ENCODE data around the gene SLC38A4. TPM values are rescaled to one million over a fixed set of nuclear protein-coding genes. Genes with fewer than 3 reads are reported as not detected.

SLC38A4 gene
- total RNA-seq, 1 donor from 2014 or later: not detected

DNA sequence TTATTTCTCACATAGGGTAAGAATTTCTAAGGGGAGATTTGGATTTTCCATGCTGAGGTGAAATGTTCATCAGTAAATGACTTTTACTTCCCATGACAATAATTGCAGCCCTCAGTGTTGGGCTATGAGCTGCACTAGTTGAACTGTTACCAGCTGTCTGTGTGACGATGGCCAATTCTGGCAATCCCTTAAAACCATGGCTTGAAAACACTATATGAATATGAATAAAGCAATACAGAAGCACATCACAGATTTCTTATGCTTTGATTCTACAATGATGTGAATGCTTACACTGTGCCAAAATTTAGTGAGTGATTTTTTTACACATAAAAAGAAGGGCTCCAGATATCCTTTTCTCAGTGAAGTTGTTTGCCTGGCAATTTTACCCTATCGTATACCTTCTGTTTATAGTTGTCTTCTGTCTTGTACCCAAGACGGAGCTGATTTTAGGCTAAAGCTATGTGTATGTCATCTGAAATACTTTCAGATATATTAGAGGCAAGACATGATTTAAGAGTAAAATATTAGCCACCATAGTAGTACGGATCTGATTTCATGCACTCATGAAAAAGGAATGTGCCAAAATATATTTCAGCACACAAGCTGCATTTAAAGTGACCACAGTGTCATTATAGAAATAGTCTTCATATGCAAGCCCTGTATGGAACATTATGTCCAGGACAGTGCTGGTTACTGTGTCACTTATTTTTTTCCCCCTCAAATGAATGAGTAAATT is 52.0 kb downstream of the SLC38A4 start:
- no peaks in the 10 kb centered on the region for H3K36me3 ChIP-seq (ENCODE audit: control insufficient read depth, insufficient read depth, low read length)
- DNase-seq (ENCODE audit: low read depth): no peak
- H3K27me3 ChIP-seq (ENCODE audit: control insufficient read depth, insufficient read depth, low read length): no peaks in the 10 kb centered on the region
- H3K4me3 ChIP-seq (ENCODE audit: low read depth, low read length): no peak overlapping the region
- TF ChIP-seq, protein P1, sequence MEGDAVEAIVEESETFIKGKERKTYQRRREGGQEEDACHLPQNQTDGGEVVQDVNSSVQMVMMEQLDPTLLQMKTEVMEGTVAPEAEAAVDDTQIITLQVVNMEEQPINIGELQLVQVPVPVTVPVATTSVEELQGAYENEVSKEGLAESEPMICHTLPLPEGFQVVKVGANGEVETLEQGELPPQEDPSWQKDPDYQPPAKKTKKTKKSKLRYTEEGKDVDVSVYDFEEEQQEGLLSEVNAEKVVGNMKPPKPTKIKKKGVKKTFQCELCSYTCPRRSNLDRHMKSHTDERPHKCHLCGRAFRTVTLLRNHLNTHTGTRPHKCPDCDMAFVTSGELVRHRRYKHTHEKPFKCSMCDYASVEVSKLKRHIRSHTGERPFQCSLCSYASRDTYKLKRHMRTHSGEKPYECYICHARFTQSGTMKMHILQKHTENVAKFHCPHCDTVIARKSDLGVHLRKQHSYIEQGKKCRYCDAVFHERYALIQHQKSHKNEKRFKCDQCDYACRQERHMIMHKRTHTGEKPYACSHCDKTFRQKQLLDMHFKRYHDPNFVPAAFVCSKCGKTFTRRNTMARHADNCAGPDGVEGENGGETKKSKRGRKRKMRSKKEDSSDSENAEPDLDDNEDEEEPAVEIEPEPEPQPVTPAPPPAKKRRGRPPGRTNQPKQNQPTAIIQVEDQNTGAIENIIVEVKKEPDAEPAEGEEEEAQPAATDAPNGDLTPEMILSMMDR (IDR thresholded peaks at IDR 0.05; ENCODE audit: insufficient read depth, low read length, poor library complexity, severe bottlenecking): no peak

DNA sequence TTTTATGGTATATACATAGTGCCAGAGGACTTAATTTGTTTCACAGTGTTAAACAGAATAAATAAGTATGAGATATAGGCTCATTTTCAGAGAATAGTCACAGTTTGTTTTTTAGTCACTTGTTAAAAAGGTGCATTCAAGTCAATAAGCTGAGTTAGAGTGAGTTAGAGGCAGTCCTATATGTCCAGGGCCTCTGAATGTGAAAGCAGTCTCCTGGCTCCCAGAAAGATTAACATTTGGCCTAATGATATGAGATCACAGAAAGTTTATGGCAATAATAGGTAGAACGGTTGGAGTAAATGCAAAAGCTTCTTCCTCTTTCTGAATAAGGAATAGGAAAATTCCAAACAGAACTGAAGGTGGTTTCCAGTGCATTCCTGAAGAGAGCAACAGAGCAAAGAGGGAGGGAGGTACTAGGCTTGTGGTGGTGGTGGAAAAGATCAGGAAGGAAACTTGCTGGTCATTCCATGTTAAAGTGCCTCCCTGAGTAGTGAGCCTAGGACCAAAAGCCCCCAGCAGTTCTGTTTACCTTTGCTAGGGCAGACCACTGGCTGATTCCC is 54.4 kb downstream of the SLC38A4 start:
- no peaks in the 10 kb centered on the region for H3K36me3 ChIP-seq (ENCODE audit: control insufficient read depth, insufficient read depth, low read length)
- no peak for DNase-seq (ENCODE audit: low read depth)

DNA sequence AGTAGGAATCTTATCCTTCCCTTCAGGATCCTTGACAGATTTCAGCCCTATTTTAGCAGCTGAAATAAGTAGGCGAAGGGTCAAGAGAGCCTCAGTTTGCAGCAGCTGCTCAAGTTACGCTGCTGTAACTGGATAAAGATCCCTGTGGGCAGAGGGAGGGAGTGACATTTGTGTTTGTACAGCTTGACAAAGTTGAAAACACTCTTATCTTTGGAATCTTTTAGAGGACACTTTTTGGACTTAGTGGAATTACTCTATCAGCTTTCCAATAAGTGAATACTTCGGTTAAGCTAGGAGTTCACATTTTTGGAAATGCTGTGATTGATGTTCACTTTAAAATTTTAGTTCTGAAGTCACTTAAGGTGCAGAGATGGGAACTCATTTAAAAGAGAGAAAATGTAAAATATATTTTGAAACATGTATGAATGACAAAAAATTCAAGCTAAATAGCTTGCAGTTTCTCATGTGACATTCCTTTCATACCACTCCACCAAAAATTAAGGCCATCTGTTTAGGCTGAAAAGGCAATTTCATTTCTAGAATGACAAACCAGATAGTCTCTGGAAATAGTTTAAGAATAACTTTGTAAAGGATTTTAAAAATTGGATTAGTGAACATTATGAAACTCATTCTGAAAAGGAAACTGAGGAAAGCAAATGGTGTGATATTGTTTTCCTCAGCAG is 55.2 kb downstream of the SLC38A4 start:
- Histone ChIP-seq H3K4me3 (ENCODE audit: low read depth, low read length) (no peak overlapping the region), H3K36me3 (ENCODE audit: control insufficient read depth, insufficient read depth, low read length) (no peaks in the 10 kb centered on the region), H3K27me3 (ENCODE audit: control insufficient read depth, insufficient read depth, low read length) (no peaks in the 10 kb centered on the region)
- DNase-seq (ENCODE audit: low read depth): no peak
- TF ChIP-seq, protein P1 (IDR thresholded peaks at IDR 0.05; ENCODE audit: insufficient read depth, low read length, poor library complexity, severe bottlenecking): no peak

More for the DNA sequence above, 54.4 kb downstream of the SLC38A4 start:
- H3K4me3 ChIP-seq (ENCODE audit: low read depth, low read length): no peak overlapping the region
- no peaks in the 10 kb centered on the region for H3K27me3 ChIP-seq (ENCODE audit: control insufficient read depth, insufficient read depth, low read length)
- TF ChIP-seq, protein P1 (IDR thresholded peaks at IDR 0.05; ENCODE audit: insufficient read depth, low read length, poor library complexity, severe bottlenecking): no peak

DNA sequence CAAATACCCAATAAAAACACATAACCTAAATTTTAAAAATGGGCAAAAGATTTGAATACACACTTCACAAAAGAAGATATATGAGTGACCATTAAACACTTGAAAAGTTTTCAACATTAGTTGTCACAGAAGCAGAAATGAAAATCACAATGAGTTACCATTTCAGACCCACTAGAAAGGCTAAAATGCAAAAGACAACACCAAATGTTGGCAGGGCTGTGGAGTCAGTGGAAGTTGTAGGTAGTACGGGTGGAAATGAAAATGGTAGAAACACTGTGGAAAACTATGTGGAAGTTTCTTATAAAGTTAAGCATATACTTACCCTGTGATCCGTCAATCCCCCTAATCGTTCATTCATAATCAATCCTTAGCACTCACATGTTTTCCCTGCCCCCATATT is 61.8 kb downstream of the SLC38A4 start:
- Histone ChIP-seq H3K27me3 (ENCODE audit: control insufficient read depth, insufficient read depth, low read length) (no peaks in the 10 kb centered on the region), H3K36me3 (ENCODE audit: control insufficient read depth, insufficient read depth, low read length) (no peaks in the 10 kb centered on the region), H3K4me3 (ENCODE audit: low read depth, low read length) (no peak overlapping the region)
- TF ChIP-seq, protein P1 (IDR thresholded peaks at IDR 0.05; ENCODE audit: insufficient read depth, low read length, poor library complexity, severe bottlenecking): no peak
- no peak for DNase-seq (ENCODE audit: low read depth)

DNA sequence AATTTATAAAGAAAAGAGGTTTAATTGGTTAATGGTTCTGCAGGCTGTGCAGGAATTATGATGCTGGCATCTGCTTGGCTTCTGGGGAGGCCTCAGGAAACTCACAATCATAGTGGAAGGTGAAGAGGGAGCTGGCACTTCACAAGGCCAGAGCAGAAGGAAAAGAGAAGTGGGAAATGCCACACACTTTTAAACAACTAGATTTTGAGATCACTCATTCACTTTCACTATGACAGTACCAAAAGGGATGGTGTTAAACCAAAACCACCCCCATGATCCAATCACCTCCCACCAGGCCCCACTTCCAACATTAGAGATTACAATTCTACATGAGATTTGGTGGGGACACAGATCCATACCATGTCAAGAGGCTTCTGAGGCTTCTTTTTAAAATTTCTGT is 62.6 kb downstream of the SLC38A4 start:
- DNase-seq (ENCODE audit: low read depth): no peak
- TF ChIP-seq, protein P1 (IDR thresholded peaks at IDR 0.05; ENCODE audit: insufficient read depth, low read length, poor library complexity, severe bottlenecking): no peak
- Histone ChIP-seq H3K4me3 (ENCODE audit: low read depth, low read length) (no peak overlapping the region), H3K36me3 (ENCODE audit: control insufficient read depth, insufficient read depth, low read length) (no peaks in the 10 kb centered on the region), H3K27me3 (ENCODE audit: control insufficient read depth, insufficient read depth, low read length) (no peaks in the 10 kb centered on the region)

Data from kidney epithelial cell (primary cell).